HepG2 (cell line): ENCODE measurements around the gene CRK. TPM values are rescaled to one million over a fixed set of nuclear protein-coding genes. Genes with fewer than 3 reads are reported as not detected.

Source experiments
- ATAC-seq: fragments of 200-7000 bp; cut with Tn5 transposase; 3 replicates; pipeline ENCODE4 v1.9.1; 2020; ENCODE audit warnings: mild to moderate bottlenecking, moderate library complexity
- BruUV-seq: library from RNA; stranded (reverse); fragments of 400-500 nt; replicated peaks from 2 replicates; lab custom pipeline; 2021; lab: Mats Ljungman, UMichigan
- CTCF ChIA-PET: fragments of 300-600 bp; formaldehyde crosslinking; extraction: SDS; loops from one replicate; lab custom pipeline; 2021; ENCODE audit warnings: low total read pairs, inconsistent platforms, low intra/inter-chr PET ratio; lab: Yijun Ruan, JAX
- POLR2A ChIA-PET: fragments of 350-600 bp; sonication (Branson Sonifier 250); formaldehyde crosslinking; loops from one replicate; lab custom pipeline; 2020; ENCODE audit warnings: antibody characterized with exemption, inconsistent platforms; lab: Yijun Ruan, JAX
- DNase-seq: peaks from one replicate; pipeline ENCODE4 v3.0.0-alpha.2; 2015; ENCODE audit warnings: low spot score
- FAIRE-seq: peaks from 3 replicates; lab custom pipeline; 2011; peaks lifted over from hg19 to GRCh38; lab: Jason Lieb, UNC
- H2AFZ ChIP-seq: one replicate; pipeline ENCODE4 v1.6.1; 2011; ENCODE audit warnings: low read length, inconsistent platforms
- H3K27ac ChIP-seq: fragments of 300-600 bp; 3 replicates; pipeline ENCODE4 v1.8.0; 2011; ENCODE audit warnings: mixed run types, mild to moderate bottlenecking, mixed read lengths, low read length, inconsistent platforms; ENCODE audit not compliant: insufficient read depth; ENCODE audit errors: extremely low read length
- H3K27me3 ChIP-seq, 2 experiments: fragments of 200-600 bp in 1 of 2; 2 replicates in 1 of 2; 3 replicates in 1 of 2; pipeline versions ENCODE4 v1.6.0 to v1.8.0; 2011; ENCODE audit warnings: low read length in 2 of 2, mild to moderate bottlenecking in 2 of 2, moderate library complexity in 2 of 2, inconsistent platforms in 1 of 2; ENCODE audit not compliant: insufficient read depth in 2 of 2, control insufficient read depth in 1 of 2
- H3K36me3 ChIP-seq, 2 experiments: fragments of 200-600 bp in 1 of 2; replicated peaks in 1 of 2; 2 replicates in 1 of 2; 3 replicates in 1 of 2; pipeline versions ENCODE4 v1.5.1 to v1.8.0; 2011; ENCODE audit warnings: low read length in 2 of 2, inconsistent platforms in 1 of 2; ENCODE audit not compliant: insufficient read depth in 2 of 2, control insufficient read depth in 1 of 2
- H3K4me1 ChIP-seq: 2 replicates; pipeline ENCODE4 v1.5.1; 2012; ENCODE audit warnings: low read length, inconsistent platforms; ENCODE audit not compliant: insufficient read depth
- H3K4me2 ChIP-seq: 2 replicates; pipeline ENCODE4 v1.6.0; 2011; ENCODE audit warnings: low read depth, low read length, inconsistent platforms
- H3K4me3 ChIP-seq, 3 experiments: fragments of 200-600 bp in 1 of 3; sonication (generic), shearing (Covaris generic) in 1 of 3; replicated peaks in 1 of 3; 2 replicates each; pipeline ENCODE4 v1.5.1; 2011 to 2016; ENCODE audit warnings: low read length in 3 of 3, inconsistent platforms in 2 of 3, low read depth in 2 of 3, mild to moderate bottlenecking in 2 of 3, control low read depth in 1 of 3, mixed read lengths in 1 of 3; ENCODE audit not compliant: insufficient read depth in 1 of 3
- H3K79me2 ChIP-seq: one replicate; pipeline ENCODE4 v1.6.1; 2011; ENCODE audit warnings: low read length, inconsistent platforms; ENCODE audit not compliant: insufficient read depth
- H3K9ac ChIP-seq: 2 replicates; pipeline ENCODE4 v1.6.0; 2011; ENCODE audit warnings: mild to moderate bottlenecking, low read depth, low read length, inconsistent platforms; ENCODE audit not compliant: insufficient read depth
- H3K9me3 ChIP-seq: 2 replicates; pipeline ENCODE4 v1.5.1; 2012; ENCODE audit warnings: mild to moderate bottlenecking, low read length
- H4K20me1 ChIP-seq: 2 replicates; pipeline ENCODE4 v1.6.0; 2011; ENCODE audit warnings: inconsistent platforms, mild to moderate bottlenecking, low read length, moderate library complexity; ENCODE audit not compliant: insufficient read depth
- BCL6 ChIP-seq: IDR thresholded peaks from 2 replicates; pipeline ENCODE4 v1.6.1; 2016; ENCODE audit warnings: missing genetic modification reagents, missing compliant biosample characterization
- FIP1L1 ChIP-seq: fragments of 200-400 bp; formaldehyde crosslinking; IDR thresholded peaks from 2 replicates; pipeline ENCODE4 v1.6.1; 2018; ENCODE audit warnings: low read depth, mild to moderate bottlenecking, low read length, moderate library complexity, borderline replicate concordance; ENCODE audit not compliant: insufficient read depth
- GLI4 ChIP-seq: sonication (generic); formaldehyde crosslinking; IDR thresholded peaks from 2 replicates; pipeline ENCODE4 v1.5.1; 2020; ENCODE audit warnings: missing genetic modification reagents, mild to moderate bottlenecking, moderate library complexity, borderline replicate concordance
- MLLT10 ChIP-seq: sonication (generic); formaldehyde crosslinking; IDR thresholded peaks from 2 replicates; pipeline ENCODE4 v1.4.0; 2020; ENCODE audit warnings: missing genetic modification reagents
- NR0B2 ChIP-seq: sonication (generic); formaldehyde crosslinking; IDR thresholded peaks from 2 replicates; pipeline ENCODE4 v1.4.0; 2020; ENCODE audit warnings: mild to moderate bottlenecking, missing genetic modification reagents
- ZNF234 ChIP-seq: sonication (generic); formaldehyde crosslinking; conservative IDR thresholded peaks from 2 replicates; pipeline ENCODE4 v1.5.1; 2020; ENCODE audit warnings: mild to moderate bottlenecking, missing genetic modification reagents
- ZNF619 ChIP-seq: sonication (generic); formaldehyde crosslinking; IDR thresholded peaks from 2 replicates; pipeline ENCODE4 v1.4.0; 2020; ENCODE audit warnings: mild to moderate bottlenecking, missing genetic modification reagents
- ZNF629 ChIP-seq: sonication (generic); formaldehyde crosslinking; conservative IDR thresholded peaks from 2 replicates; pipeline ENCODE4 v1.5.0; 2020; ENCODE audit warnings: missing genetic modification reagents
- ZNF704 ChIP-seq: sonication (generic); formaldehyde crosslinking; IDR thresholded peaks from 2 replicates; pipeline ENCODE4 v1.8.1; 2023; ENCODE audit warnings: mild to moderate bottlenecking, inconsistent platforms, moderate library complexity, missing genetic modification reagents, borderline replicate concordance
- ZNF713 ChIP-seq: sonication (generic); formaldehyde crosslinking; IDR thresholded peaks from 2 replicates; pipeline ENCODE4 v1.4.0; 2020; ENCODE audit warnings: mild to moderate bottlenecking, missing genetic modification reagents
- WGBS: methylation state at CpG from one replicate; pipeline ENCODE4 v1.1.6; 2017; ENCODE audit warnings: low lambda C conversion rate; 5-methylcytosine and 5-hydroxymethylcytosine counted together
- in situ Hi-C: cut with HindIII; loops from 2 replicates; pipeline ENCODE4 v1.10.0; 2017; ENCODE audit warnings: low pct_unique_long_range_greater_than_20kb; ENCODE audit not compliant: extremely low pct_ligation_motif_present
- intact Hi-C: fragments of 100-400 bp; cut with micrococcal nuclease; formaldehyde crosslinking; loops from one replicate; pipeline ENCODE4 v1.10.0; 2022; ENCODE audit not compliant: unreplicated experiment
- polyA plus RNA-seq, 8 experiments: library from polyadenylated mRNA; depleted of rRNA in 3 of 8; stranded (reverse) in 7 of 8; unstranded in 1 of 8; fragments of >200 nt; fragmentation: Illumina TruSeq in 4 of 8; extraction: Trizol in 4 of 8; gene quantifications; 2 replicates each; pipeline versions ENCODE4 v1.2.1 to v1.2.3, GENCODE V29; 2011 to 2016; ENCODE audit warnings: low read depth in 4 of 8, missing spikeins in 1 of 8, mixed read lengths in 1 of 8; ENCODE audit not compliant: insufficient read depth in 1 of 8
- total RNA-seq, 5 experiments: library from RNA; depleted of rRNA; stranded (reverse); fragments of >200 nt; fragmentation: Illumina TruSeq; extraction: Trizol; gene quantifications; 2 replicates each; pipeline ENCODE4 v1.2.3, GENCODE V29; 2016; ENCODE audit warnings: low read depth in 1 of 5

CRK gene
- total and polyA plus RNA-seq, 2 of the 13 experiments (the other 11 are each of a cell fraction or from before 2014, with no cell fraction given), result 47.4 to 54.2 TPM

- POLR2A ChIA-PET, result no interaction called here
- peaks cover 12 to 48% of the 10 kb centered on the region in 2 experiments for H3K36me3 ChIP-seq
- H3K4me2 ChIP-seq, result no peak overlapping the region
- H3K9me3 ChIP-seq, result no peaks in the 10 kb centered on the region
- H4K20me1 ChIP-seq, result no peaks in the 10 kb centered on the region
- CTCF ChIA-PET, result no interaction called here
- peaks cover 5% of the 10 kb centered on the region for H3K79me2 ChIP-seq
- no peak overlapping the region for H2AFZ ChIP-seq
- no peak overlapping the region for H3K4me3 ChIP-seq
- no peak overlapping the region for H3K27ac ChIP-seq
- DNase-seq, result no peak
- WGBS, result 92% methylated on average over 10 of the region's 18 CpGs
- peak; percentile 72; the same call in 1 of the 2 replicates for TF ChIP-seq ZNF629 (CRISPR knock-in tag)
- no peak for TF ChIP-seq NR0B2 (CRISPR knock-in tag)
- no peak for ATAC-seq
- H3K4me1 ChIP-seq, result peaks cover 12% of the 10 kb centered on the region
- H3K9ac ChIP-seq, result no peak overlapping the region
- BruUV-seq, result no TSS peak
- no peaks in the 10 kb centered on the region; a peak in 1 of 5 replicates for H3K27me3 ChIP-seq
- intact Hi-C loops, result no loop called here
- no peak for FAIRE-seq
- in situ Hi-C loops, result no loop called here
Measured at GRCh38 chr17:1480747-1481465, 24.9 kb upstream of the CRK start.

DNA sequence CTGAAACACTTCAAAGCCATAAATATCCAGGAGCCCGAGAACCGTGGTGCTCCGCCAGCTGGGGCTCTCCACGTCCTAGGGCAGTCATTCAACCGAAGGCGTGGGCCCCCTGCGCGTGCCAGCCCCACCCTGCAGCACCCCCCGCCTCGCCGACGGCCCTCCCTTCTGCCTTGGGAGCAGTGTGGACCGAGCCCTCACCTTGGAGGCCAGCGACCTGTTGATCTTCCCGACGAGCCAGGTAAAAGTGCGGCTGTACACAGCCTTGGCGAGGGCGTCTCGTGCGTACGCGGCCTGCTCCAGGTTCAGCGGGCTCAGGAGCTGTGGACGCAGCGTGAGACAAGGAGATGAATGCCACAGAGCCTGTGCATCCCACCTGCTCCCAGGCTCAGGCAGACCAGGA lies 22.4 kb upstream of the CRK start:
- Histone ChIP-seq H3K4me2 (no peak overlapping the region), H3K27ac (no peak overlapping the region), H4K20me1 (no peaks in the 10 kb centered on the region), H3K9me3 (no peaks in the 10 kb centered on the region), H3K4me1 (no peaks in the 10 kb centered on the region), H3K36me3 (peaks cover 14 to 51% of the 10 kb centered on the region in 2 experiments), H2AFZ (no peak overlapping the region), H3K9ac (no peak overlapping the region), H3K27me3 (no peaks in the 10 kb centered on the region), H3K4me3 (no peak overlapping the region), H3K79me2 (no peaks in the 10 kb centered on the region)
- POLR2A ChIA-PET, result no interaction called here
- DNase-seq (no peak), FAIRE-seq (no peak), ATAC-seq (no peak)
- CTCF ChIA-PET, result no interaction called here
- intact Hi-C loops, result no loop called here
- no peak for TF ChIP-seq GLI4 (CRISPR knock-in tag)
- no peak for TF ChIP-seq MLLT10 (CRISPR knock-in tag)
- no peak for TF ChIP-seq ZNF234 (CRISPR knock-in tag)
- TF ChIP-seq ZNF704, result no peak
- no peak for TF ChIP-seq FIP1L1
- no peak for TF ChIP-seq BCL6 (CRISPR knock-in tag)
- TF ChIP-seq ZNF619 (CRISPR knock-in tag), result no peak
- TF ChIP-seq ZNF713, result no peak
- no TSS peak for BruUV-seq
- WGBS, result no CpG with 5 or more reads among the region's 26 CpGs
- in situ Hi-C loops, result no loop called here
